GM21717 (cell line): ENCODE measurements around the gene CAVIN3.
A peak's percentile ranks its signal among the peaks of the same experiment; 100 is the strongest.
"Not testable (repeated sequence)": the region's sequence is repeated elsewhere in the genome, so short reads cannot be mapped to it uniquely, and the experiment has no call there.

Experiments used
- ATAC-seq: cut with Tn5 transposase; IDR thresholded peaks from one replicate; pipeline ENCODE4 v1.9.1; 2021; ENCODE audit warnings: mild to moderate bottlenecking, moderate library complexity; ENCODE audit not compliant: unreplicated experiment

CAVIN3 gene

GRCh38 chr11:6326303-6326702 lies 6.0 kb upstream of the CAVIN3 start:
- ATAC-seq: no peak

- ATAC-seq: no peak
These were observed 3.1 kb upstream of the CAVIN3 start for GRCh38 chr11:6323291-6323905.

GRCh38 chr11:6321961-6322362 lies 1.7 kb upstream of the CAVIN3 start:
- ATAC-seq: no peak

GRCh38 chr11:6321356-6321755 lies 1.1 kb upstream of the CAVIN3 start:
- ATAC-seq: no peak

GRCh38 chr11:6319704-6320410 lies 444 bp downstream of the CAVIN3 start:
- ATAC-seq: peak; percentile 31

- ATAC-seq: no peak
These were observed 1.1 kb downstream of the CAVIN3 start for GRCh38 chr11:6319001-6319703.

GRCh38 chr11:6318204-6318603 lies 2.1 kb downstream of the CAVIN3 start:
- ATAC-seq: no peak

GRCh38 chr11:6315811-6316425 lies 4.4 kb downstream of the CAVIN3 start:
- ATAC-seq: peak; percentile 58

GRCh38 chr11:6312106-6312505 lies 8.2 kb downstream of the CAVIN3 start:
- no peak for ATAC-seq

- no peak for ATAC-seq
These were observed 12.4 kb downstream of the CAVIN3 start for GRCh38 chr11:6307876-6308275.

- ATAC-seq: no peak
These were observed 15.0 kb downstream of the CAVIN3 start for GRCh38 chr11:6305297-6305696.

GRCh38 chr11:6303661-6304060 lies 16.6 kb downstream of the CAVIN3 start:
- ATAC-seq: no peak

GRCh38 chr11:6301096-6301495 lies 19.2 kb downstream of the CAVIN3 start:
- no peak for ATAC-seq

- ATAC-seq: no peak
These were observed 20.0 kb downstream of the CAVIN3 start for GRCh38 chr11:6300325-6300724.

- peak; percentile 43 for ATAC-seq
These were observed 21.7 kb downstream of the CAVIN3 start for GRCh38 chr11:6298605-6299004.

GRCh38 chr11:6297831-6298230 lies 22.5 kb downstream of the CAVIN3 start:
- ATAC-seq: no peak

GRCh38 chr11:6285019-6285418 lies 35.3 kb downstream of the CAVIN3 start:
- no peak for ATAC-seq

- ATAC-seq: no peak
These were observed 36.1 kb downstream of the CAVIN3 start for GRCh38 chr11:6284250-6284649.

- ATAC-seq: no peak
These were observed 36.8 kb downstream of the CAVIN3 start for GRCh38 chr11:6283453-6284023.

- ATAC-seq: not testable (repeated sequence)
These were observed 39.5 kb downstream of the CAVIN3 start for GRCh38 chr11:6280809-6281208.

- ATAC-seq: no peak
These were observed 47.1 kb downstream of the CAVIN3 start for GRCh38 chr11:6273188-6273587.
